GM13977 (cell line): ENCODE results near the gene NDUFS8.

Experiments
- DNase-seq: peaks from one replicate; pipeline ENCODE4 v3.0.0; 2012; ENCODE audit warnings: low spot score
- in situ Hi-C: fragments of 300-500 bp; cut with MboI; formaldehyde crosslinking; loops from one replicate; pipeline ENCODE4 v1.12.0; 2022; ENCODE audit warnings: low sequenced_read_pairs, low pct_unique_long_range_greater_than_20kb, mixed read lengths, inconsistent platforms; ENCODE audit not compliant: unreplicated experiment
- TF ChIP-seq, protein P1 (sequence below): IDR thresholded peaks from 2 replicates; pipeline ENCODE4 v1.5.1; 2012; ENCODE audit warnings: mild to moderate bottlenecking, control low read depth; ENCODE audit not compliant: insufficient read depth; ENCODE audit errors: extremely low read depth, missing control alignments

NDUFS8 gene

DNA sequence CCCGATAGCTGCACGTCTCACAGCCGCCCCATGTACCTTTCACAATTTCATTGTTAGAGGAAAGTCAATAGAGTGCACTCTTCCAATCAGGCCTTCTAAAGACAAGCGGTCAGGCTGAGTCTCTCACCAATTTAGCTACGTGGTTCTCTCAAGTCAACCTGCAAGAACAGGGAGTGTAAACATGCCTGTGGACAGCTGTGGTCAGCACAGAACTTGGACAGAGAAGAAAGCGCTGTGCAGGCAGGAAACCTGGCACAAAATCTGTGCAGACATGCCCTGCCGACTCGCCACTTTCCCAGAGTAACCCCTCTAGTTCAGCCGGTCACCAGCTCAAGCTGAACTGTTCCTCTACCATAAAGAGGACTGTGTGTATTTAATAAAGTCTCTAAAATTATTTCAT, 51.2 kb downstream of the NDUFS8 start:
- in situ Hi-C loops = no loop called here
- DNase-seq = no peak
- TF ChIP-seq, protein P1, sequence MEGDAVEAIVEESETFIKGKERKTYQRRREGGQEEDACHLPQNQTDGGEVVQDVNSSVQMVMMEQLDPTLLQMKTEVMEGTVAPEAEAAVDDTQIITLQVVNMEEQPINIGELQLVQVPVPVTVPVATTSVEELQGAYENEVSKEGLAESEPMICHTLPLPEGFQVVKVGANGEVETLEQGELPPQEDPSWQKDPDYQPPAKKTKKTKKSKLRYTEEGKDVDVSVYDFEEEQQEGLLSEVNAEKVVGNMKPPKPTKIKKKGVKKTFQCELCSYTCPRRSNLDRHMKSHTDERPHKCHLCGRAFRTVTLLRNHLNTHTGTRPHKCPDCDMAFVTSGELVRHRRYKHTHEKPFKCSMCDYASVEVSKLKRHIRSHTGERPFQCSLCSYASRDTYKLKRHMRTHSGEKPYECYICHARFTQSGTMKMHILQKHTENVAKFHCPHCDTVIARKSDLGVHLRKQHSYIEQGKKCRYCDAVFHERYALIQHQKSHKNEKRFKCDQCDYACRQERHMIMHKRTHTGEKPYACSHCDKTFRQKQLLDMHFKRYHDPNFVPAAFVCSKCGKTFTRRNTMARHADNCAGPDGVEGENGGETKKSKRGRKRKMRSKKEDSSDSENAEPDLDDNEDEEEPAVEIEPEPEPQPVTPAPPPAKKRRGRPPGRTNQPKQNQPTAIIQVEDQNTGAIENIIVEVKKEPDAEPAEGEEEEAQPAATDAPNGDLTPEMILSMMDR = no peak

DNA sequence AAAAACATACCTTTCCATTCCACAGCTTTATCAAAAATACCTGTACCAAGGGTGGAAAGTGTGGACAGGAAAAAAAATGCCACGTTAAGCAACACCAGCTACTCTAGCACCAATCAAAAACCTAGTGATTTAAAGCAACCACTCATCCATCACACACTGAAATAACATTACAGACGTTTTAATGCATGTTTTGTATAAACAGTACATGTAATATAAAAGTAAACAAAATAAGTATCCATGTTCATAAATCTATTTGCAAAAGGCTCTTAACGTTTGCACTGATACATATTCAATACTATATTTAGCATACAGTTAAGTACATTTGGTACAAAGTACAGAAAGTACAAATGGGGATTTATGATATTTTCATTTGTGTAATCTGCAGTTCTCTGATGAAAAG, 52.0 kb downstream of the NDUFS8 start:
- in situ Hi-C loops = no loop called here
- DNase-seq = no peak
- TF ChIP-seq, protein P1 = no peak

DNA sequence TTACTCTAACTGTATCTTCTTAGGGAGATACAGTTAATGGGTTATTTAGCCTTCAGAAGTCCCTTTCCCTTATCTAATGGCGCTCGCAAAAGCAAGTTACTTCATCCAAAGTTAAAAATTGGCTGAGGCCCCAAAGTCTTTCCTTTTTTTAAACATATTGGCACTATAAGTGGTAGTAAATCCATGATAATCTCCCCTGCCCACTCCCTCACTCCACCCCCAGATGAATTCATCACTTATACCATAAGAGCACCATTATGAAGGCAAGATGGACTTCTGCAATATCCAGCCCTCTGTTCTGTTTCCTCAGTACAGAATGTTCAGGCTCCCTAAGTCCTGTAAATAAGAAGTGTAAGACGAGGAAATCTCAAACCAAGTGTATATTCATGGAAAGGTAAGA, 53.0 kb downstream of the NDUFS8 start:
- in situ Hi-C loops = no loop called here
- TF ChIP-seq, protein P1 = no peak
- DNase-seq = no peak
